Ovary (tissue), 3 donors: ENCODE results near the gene MTUS2.

Source experiments
- CTCF ChIP-seq, 3 donors: fragments of 450-650 bp in 2 of 3; fragments of 200-600 bp in 1 of 3; IDR thresholded peaks; one replicate each; pipeline versions ENCODE4 v1.5.1 to v1.8.0; 2016 to 2022; ENCODE audit warnings: antibody characterized with exemption in 3 of 3, mild to moderate bottlenecking in 1 of 3
- EP300 ChIP-seq: sonication (generic); formaldehyde crosslinking; IDR thresholded peaks from one replicate; pipeline ENCODE4 v1.6.1; 2017; ENCODE audit warnings: antibody characterized with exemption
- POLR2A ChIP-seq: fragments of 450-650 bp; IDR thresholded peaks from one replicate; pipeline ENCODE4 v1.6.1; 2017; ENCODE audit warnings: antibody characterized with exemption, mild to moderate bottlenecking, moderate library complexity
- donor health status: DM: no; HTN: no; CAD: no.

- TF ChIP-seq CTCF (IDR thresholded peaks at IDR 0.05) (no peak), POLR2A (no peak), EP300 (no peak)
Measured at GRCh38 chr13:29224206-29224605, 404.1 kb downstream of the MTUS2 start.
